OCI-LY7 (cell line): ENCODE data around the gene MOB3B.

Experiments used
- EZH2phosphoT487 ChIP-seq: fragments of 200-600 bp; sonication (generic); IDR thresholded peaks from 2 replicates; pipeline ENCODE4 v1.6.1; 2018; ENCODE audit warnings: low read depth, borderline replicate concordance, mild to moderate bottlenecking, mixed run types, antibody characterized with exemption, low read length, moderate library complexity, mixed read lengths
- TF ChIP-seq, protein P1 (sequence below): fragments of 200-600 bp; sonication (generic); conservative IDR thresholded peaks from 2 replicates; pipeline ENCODE4 v1.5.1; 2014; ENCODE audit warnings: mild to moderate bottlenecking, antibody characterized with exemption, low read length, moderate library complexity, mixed read lengths

- TF ChIP-seq, protein P1, sequence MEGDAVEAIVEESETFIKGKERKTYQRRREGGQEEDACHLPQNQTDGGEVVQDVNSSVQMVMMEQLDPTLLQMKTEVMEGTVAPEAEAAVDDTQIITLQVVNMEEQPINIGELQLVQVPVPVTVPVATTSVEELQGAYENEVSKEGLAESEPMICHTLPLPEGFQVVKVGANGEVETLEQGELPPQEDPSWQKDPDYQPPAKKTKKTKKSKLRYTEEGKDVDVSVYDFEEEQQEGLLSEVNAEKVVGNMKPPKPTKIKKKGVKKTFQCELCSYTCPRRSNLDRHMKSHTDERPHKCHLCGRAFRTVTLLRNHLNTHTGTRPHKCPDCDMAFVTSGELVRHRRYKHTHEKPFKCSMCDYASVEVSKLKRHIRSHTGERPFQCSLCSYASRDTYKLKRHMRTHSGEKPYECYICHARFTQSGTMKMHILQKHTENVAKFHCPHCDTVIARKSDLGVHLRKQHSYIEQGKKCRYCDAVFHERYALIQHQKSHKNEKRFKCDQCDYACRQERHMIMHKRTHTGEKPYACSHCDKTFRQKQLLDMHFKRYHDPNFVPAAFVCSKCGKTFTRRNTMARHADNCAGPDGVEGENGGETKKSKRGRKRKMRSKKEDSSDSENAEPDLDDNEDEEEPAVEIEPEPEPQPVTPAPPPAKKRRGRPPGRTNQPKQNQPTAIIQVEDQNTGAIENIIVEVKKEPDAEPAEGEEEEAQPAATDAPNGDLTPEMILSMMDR: no peak
- no peak for TF ChIP-seq EZH2phosphoT487
Measured at GRCh38 chr9:27540502-27540901, 10.9 kb upstream of the MOB3B start.
